OCI-LY3 (cell line): ENCODE results near the gene ZER1.

ENCODE experiments used
- H2AFZ ChIP-seq: fragments of 200-600, 300-600 bp; shearing (Covaris generic); 2 replicates; pipeline ENCODE4 v1.6.0; 2014; ENCODE audit warnings: antibody characterized with exemption, low read depth, low read length
- H3K27ac ChIP-seq: fragments of 200-600, 300-600 bp; sonication (generic); 2 replicates; pipeline ENCODE4 v1.5.1; 2014; ENCODE audit warnings: mild to moderate bottlenecking, low read length, moderate library complexity, mixed read lengths
- H3K27me3 ChIP-seq: fragments of 200-600, 300-600 bp; sonication (generic); 2 replicates; pipeline ENCODE4 v1.6.1; 2014; ENCODE audit warnings: low read depth, low read length, mixed read lengths
- H3K36me3 ChIP-seq: fragments of 200-600, 300-600 bp; sonication (generic); replicated peaks from 2 replicates; pipeline ENCODE3; 2014; ENCODE audit warnings: low read depth, low read length, mixed read lengths
- H3K4me1 ChIP-seq: fragments of 300-600, 200-600 bp; sonication (generic); 2 replicates; pipeline ENCODE4 v1.6.1; 2014; ENCODE audit warnings: low read length, mixed read lengths
- H3K4me2 ChIP-seq: fragments of 200-600, 300-600 bp; sonication (generic); 2 replicates; pipeline ENCODE4 v1.6.1; 2014; ENCODE audit warnings: low read length, mixed read lengths
- H3K4me3 ChIP-seq: fragments of 300-600, 200-600 bp; sonication (generic); 2 replicates; pipeline ENCODE4 v1.5.1; 2014; ENCODE audit warnings: antibody characterized with exemption, mild to moderate bottlenecking, low read length, moderate library complexity
- H3K79me2 ChIP-seq: fragments of 300-600, 200-600 bp; shearing (Covaris generic); 2 replicates; pipeline ENCODE4 v1.6.1; 2014; ENCODE audit warnings: mild to moderate bottlenecking, low read length, mixed read lengths
- H3K9ac ChIP-seq: fragments of 300-600, 200-600 bp; shearing (Covaris generic); 2 replicates; pipeline ENCODE4 v1.6.0; 2014; ENCODE audit warnings: mild to moderate bottlenecking, low read length, moderate library complexity
- H3K9me3 ChIP-seq: fragments of 200-600, 300-600 bp; shearing (Covaris generic); 2 replicates; pipeline ENCODE4 v1.6.1; 2014; ENCODE audit warnings: low read length, mixed read lengths; ENCODE audit not compliant: insufficient read depth
- H4K20me1 ChIP-seq: fragments of 200-600, 300-600 bp; sonication (generic); 2 replicates; pipeline ENCODE4 v1.6.1; 2016; ENCODE audit warnings: low read length, mixed read lengths; ENCODE audit not compliant: insufficient read depth
- CTCF ChIP-seq: fragments of 200-600, 300-600 bp; sonication (generic); IDR thresholded peaks from 2 replicates; pipeline ENCODE4 v1.5.1; 2014; ENCODE audit warnings: antibody characterized with exemption, low read length, low read depth
- EZH2phosphoT487 ChIP-seq: fragments of 200-600 bp; shearing (Covaris generic); IDR thresholded peaks from 2 replicates; pipeline ENCODE4 v1.6.1; 2018; ENCODE audit warnings: antibody characterized with exemption, mixed run types, low read depth

The ZER1 gene

GRCh38 chr9:128722380-128723351, 49.1 kb downstream of the ZER1 start:
- H3K79me2 ChIP-seq, result peaks cover 11% of the 10 kb centered on the region
- TF ChIP-seq EZH2phosphoT487 (no peak), CTCF (no peak)

GRCh38 chr9:128721487-128722010, 50.2 kb downstream of the ZER1 start:
- H3K9ac ChIP-seq, result no peak overlapping the region
- H3K36me3 ChIP-seq, result peaks cover 3% of the 10 kb centered on the region
- H3K4me3 ChIP-seq, result no peak overlapping the region
- TF ChIP-seq EZH2phosphoT487, result no peak
- no peak for TF ChIP-seq CTCF
- no peak overlapping the region for H3K4me2 ChIP-seq
- H3K27me3 ChIP-seq, result no peaks in the 10 kb centered on the region
- no peak overlapping the region for H2AFZ ChIP-seq
- no peak overlapping the region for H3K27ac ChIP-seq
- H4K20me1 ChIP-seq, result no peaks in the 10 kb centered on the region
- no peaks in the 10 kb centered on the region for H3K9me3 ChIP-seq
- H3K4me1 ChIP-seq, result peaks cover 14% of the 10 kb centered on the region
- peaks cover 11% of the 10 kb centered on the region for H3K79me2 ChIP-seq

More at GRCh38 chr9:128722380-128723351, 49.1 kb downstream of the ZER1 start:
- Histone ChIP-seq H3K36me3 (peaks cover 3% of the 10 kb centered on the region), H3K4me1 (peaks cover 14% of the 10 kb centered on the region), H3K9me3 (no peaks in the 10 kb centered on the region), H4K20me1 (no peaks in the 10 kb centered on the region), H3K9ac (peak overlapping the region; percentile 92; the same call in 1 of the 2 replicates), H3K4me3 (peak overlapping the region; percentile 93), H3K27me3 (no peaks in the 10 kb centered on the region), H2AFZ (no peak overlapping the region), H3K27ac (no peak overlapping the region), H3K4me2 (peak overlapping the region; percentile 82)

- no peak for TF ChIP-seq CTCF
- TF ChIP-seq EZH2phosphoT487, result no peak
- Histone ChIP-seq H3K79me2 (peaks cover 11% of the 10 kb centered on the region), H3K9me3 (no peaks in the 10 kb centered on the region), H3K4me3 (no peak overlapping the region), H3K27ac (no peak overlapping the region), H3K27me3 (no peaks in the 10 kb centered on the region), H2AFZ (no peak overlapping the region), H3K4me2 (no peak overlapping the region), H4K20me1 (no peaks in the 10 kb centered on the region), H3K9ac (no peak overlapping the region), H3K36me3 (peaks cover 3% of the 10 kb centered on the region), H3K4me1 (peaks cover 14% of the 10 kb centered on the region)
Observed at GRCh38 chr9:128720841-128721486, 50.8 kb downstream of the ZER1 start.
